Sigmoid colon (tissue), 7 donors: ENCODE results near the gene RASL10A. TPM values are rescaled to one million over a fixed set of nuclear protein-coding genes. Genes with fewer than 3 reads are reported as not detected.
A peak's percentile ranks its signal among the peaks of the same experiment; 100 is the strongest.

Source experiments
- DNase-seq: peaks from one replicate; pipeline ENCODE4 v3.0.0-alpha.2; 2019
- H3K27ac ChIP-seq, 4 donors: fragments of 200-600 bp; sonication (generic); one replicate each; pipeline ENCODE4 v1.5.1; 2016 to 2019; ENCODE audit warnings: mild to moderate bottlenecking in 1 of 4
- H3K27me3 ChIP-seq, 3 donors: fragments of 200-600 bp; sonication (generic); one replicate each; pipeline ENCODE4 v1.5.1; 2019; ENCODE audit warnings: mild to moderate bottlenecking in 1 of 3
- H3K36me3 ChIP-seq, 4 donors: fragments of 200-600 bp; sonication (generic); one replicate each; pipeline ENCODE4 v1.5.1; 2016 to 2019
- H3K4me1 ChIP-seq, 4 donors: fragments of 200-600 bp; sonication (generic); one replicate each; pipeline ENCODE4 v1.5.1; 2017 to 2019
- H3K4me3 ChIP-seq, 4 donors: fragments of 200-600 bp; sonication (generic); one replicate each; pipeline ENCODE4 v1.5.1; 2017 to 2019; ENCODE audit warnings: mild to moderate bottlenecking in 2 of 4, moderate library complexity in 1 of 4
- H3K9me3 ChIP-seq, 4 donors: fragments of 200-600 bp in 3 of 4; sonication (generic) in 3 of 4; one replicate each; pipeline versions ENCODE4 v1.5.1 to v1.6.1; 2013 to 2019
- EP300 ChIP-seq, 4 donors: sonication (generic); formaldehyde crosslinking; IDR thresholded peaks; one replicate each; pipeline ENCODE4 v1.6.1; 2017; ENCODE audit warnings: antibody characterized with exemption in 4 of 4
- POLR2A ChIP-seq, 2 donors: fragments of 450-650 bp; IDR thresholded peaks; one replicate each; pipeline ENCODE4 v1.6.1; 2016; ENCODE audit warnings: antibody characterized with exemption in 2 of 2, mild to moderate bottlenecking in 2 of 2, moderate library complexity in 2 of 2
- POLR2AphosphoS5 ChIP-seq, 4 donors: sonication (generic); formaldehyde crosslinking; IDR thresholded peaks; one replicate each; pipeline ENCODE4 v1.6.1; 2017; ENCODE audit warnings: antibody characterized with exemption in 4 of 4
- WGBS, 2 donors: extraction: QIAGEN DNeasy Blood & Tissue Kit; methylation state at CpG; one replicate each; pipeline ENCODE4 v1.1.7; 2013; 5-methylcytosine and 5-hydroxymethylcytosine counted together
- intact Hi-C: fragments of 100-400 bp; cut with DNase I; formaldehyde crosslinking; loops from one replicate; pipeline ENCODE4 v1.15.1; 2023
- polyA plus RNA-seq, 3 donors: library from polyadenylated mRNA; stranded (reverse); fragments of 200-250 nt; gene quantifications; one replicate each; pipeline ENCODE4 v1.2.3, GENCODE V29; 2013
- total RNA-seq, 4 donors: library from RNA; depleted of rRNA; stranded (reverse); fragments of >200 nt; gene quantifications; one replicate each; pipeline ENCODE4 v1.1.0, GENCODE V29; 2016
- TF ChIP-seq, protein P1 (sequence below), 4 experiments: fragments of 450-650 bp in 3 of 4; fragments of 200-600 bp in 1 of 4; IDR thresholded peaks; one replicate each; pipeline ENCODE4 v1.5.1; 2016 to 2019; ENCODE audit warnings: antibody characterized with exemption in 4 of 4, mild to moderate bottlenecking in 3 of 4, moderate library complexity in 2 of 4
- donor health status: healthy with polysubstance abuse.
- donor health status: Bipolar disorder and iron deficiency.
- donor health status: healthy.

The RASL10A gene
- total and polyA plus RNA-seq, 7 donors = 0.33 to 3.0 (median 1.4) TPM; not detected in 2

DNA sequence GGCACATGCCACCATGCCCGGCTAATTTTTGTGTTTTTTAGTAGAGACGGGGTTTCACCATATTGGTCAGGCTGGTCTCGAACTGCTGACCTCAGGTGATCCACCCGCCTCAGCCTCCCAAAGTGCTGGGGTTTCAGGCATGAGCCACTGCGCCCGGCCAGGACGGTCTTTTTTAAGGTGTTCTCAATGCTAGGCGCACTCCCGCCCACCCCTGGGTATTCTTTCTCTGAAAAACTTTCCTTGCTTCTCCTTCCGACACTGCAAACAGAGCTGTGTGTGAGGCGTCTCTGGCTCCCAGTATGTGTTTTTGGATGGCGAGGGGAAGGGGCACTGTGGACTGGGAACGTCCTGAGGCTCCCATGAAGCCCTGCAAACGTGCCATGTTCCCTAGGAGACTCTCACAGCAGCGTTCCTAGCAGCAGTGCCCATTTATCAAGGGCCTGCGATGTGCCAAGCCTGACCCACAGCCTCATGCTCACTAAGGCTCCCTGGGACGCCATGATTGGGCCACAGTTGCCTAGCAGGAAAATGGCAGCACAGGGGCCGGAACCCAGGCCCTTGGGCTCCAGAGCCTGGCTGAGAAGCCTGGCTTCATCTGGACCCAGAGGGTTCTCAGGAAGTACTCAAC is 2.4 kb upstream of the RASL10A start:
- intact Hi-C loops = no loop called here
- H3K4me3 ChIP-seq = no peak overlapping the region
- TF ChIP-seq, protein P1, sequence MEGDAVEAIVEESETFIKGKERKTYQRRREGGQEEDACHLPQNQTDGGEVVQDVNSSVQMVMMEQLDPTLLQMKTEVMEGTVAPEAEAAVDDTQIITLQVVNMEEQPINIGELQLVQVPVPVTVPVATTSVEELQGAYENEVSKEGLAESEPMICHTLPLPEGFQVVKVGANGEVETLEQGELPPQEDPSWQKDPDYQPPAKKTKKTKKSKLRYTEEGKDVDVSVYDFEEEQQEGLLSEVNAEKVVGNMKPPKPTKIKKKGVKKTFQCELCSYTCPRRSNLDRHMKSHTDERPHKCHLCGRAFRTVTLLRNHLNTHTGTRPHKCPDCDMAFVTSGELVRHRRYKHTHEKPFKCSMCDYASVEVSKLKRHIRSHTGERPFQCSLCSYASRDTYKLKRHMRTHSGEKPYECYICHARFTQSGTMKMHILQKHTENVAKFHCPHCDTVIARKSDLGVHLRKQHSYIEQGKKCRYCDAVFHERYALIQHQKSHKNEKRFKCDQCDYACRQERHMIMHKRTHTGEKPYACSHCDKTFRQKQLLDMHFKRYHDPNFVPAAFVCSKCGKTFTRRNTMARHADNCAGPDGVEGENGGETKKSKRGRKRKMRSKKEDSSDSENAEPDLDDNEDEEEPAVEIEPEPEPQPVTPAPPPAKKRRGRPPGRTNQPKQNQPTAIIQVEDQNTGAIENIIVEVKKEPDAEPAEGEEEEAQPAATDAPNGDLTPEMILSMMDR (IDR thresholded peaks at IDR 0.05) = no peak
- TF ChIP-seq POLR2A (IDR thresholded peaks at IDR 0.05) (no peak), EP300 (IDR thresholded peaks at IDR 0.05) (no peak), POLR2AphosphoS5 (IDR thresholded peaks at IDR 0.05) (no peak)
- H3K4me1 ChIP-seq = peaks cover 0 to 31% (median 31%) of the 10 kb centered on the region in 4 donors
- WGBS, 2 donors = 93 to 95% methylated on average over 18 of the region's 18 CpGs
- no peak overlapping the region for H3K27ac ChIP-seq
- H3K36me3 ChIP-seq = no peaks in the 10 kb centered on the region
- no peak for DNase-seq
- peaks cover 28 to 35% (median 34%) of the 10 kb centered on the region in 3 donors for H3K27me3 ChIP-seq
- no peaks in the 10 kb centered on the region for H3K9me3 ChIP-seq

DNA sequence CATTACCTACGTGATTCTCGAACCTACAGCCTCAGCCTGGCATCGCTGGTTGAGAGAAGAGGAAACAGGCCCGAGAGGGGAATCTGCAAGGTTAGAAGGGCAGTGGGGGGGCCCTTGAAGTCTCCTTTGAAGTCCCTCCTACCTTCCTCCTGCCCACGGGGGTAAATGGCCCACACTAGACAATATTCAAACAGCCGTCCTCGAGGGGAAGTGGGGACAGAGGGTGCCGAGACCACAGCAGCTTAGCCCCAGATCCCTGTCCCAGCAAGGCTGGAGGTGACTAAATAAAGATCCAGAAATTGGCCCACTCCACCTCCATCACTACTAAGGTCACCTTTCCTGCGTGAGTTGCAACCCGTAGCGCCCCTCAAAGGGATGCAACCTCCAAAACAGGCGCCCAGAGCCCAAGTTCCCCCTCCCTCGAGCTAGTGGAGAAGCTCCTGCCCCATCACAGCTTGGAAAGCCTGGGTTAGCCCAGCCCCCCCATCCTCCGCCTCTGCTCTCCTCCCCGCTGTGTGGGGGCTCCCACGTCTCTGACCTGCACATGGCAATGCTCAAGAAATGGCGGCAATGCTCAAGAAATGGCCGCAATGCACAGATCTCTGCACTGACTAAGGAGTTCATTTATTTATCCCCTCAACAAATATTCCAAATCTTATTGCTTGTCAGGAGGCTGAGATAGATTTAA is 788 bp upstream of the RASL10A start:
- DNase-seq = no peak
- intact Hi-C loops = no loop called here
- Histone ChIP-seq H3K27me3 (peaks cover 28 to 35% (median 34%) of the 10 kb centered on the region in 3 donors), H3K4me3 (no peak overlapping the region), H3K36me3 (no peaks in the 10 kb centered on the region), H3K9me3 (no peaks in the 10 kb centered on the region), H3K27ac (no peak overlapping the region), H3K4me1 (peaks cover 0 to 46% (median 41%) of the 10 kb centered on the region in 4 donors)
- TF ChIP-seq POLR2A (IDR thresholded peaks at IDR 0.05) (no peak), POLR2AphosphoS5 (IDR thresholded peaks at IDR 0.05) (no peak), EP300 (IDR thresholded peaks at IDR 0.05) (no peak)
- TF ChIP-seq, protein P1 (IDR thresholded peaks at IDR 0.05) = no peak
- WGBS, 2 donors = 60 to 63% methylated on average over 18 of the region's 18 CpGs

GRCh38 chr22:29314537-29315285 is 786 bp downstream of the RASL10A start:
- H3K36me3 ChIP-seq = no peaks in the 10 kb centered on the region
- WGBS, 2 donors = 1 to 3% methylated on average over 69 of the region's 69 CpGs
- TF ChIP-seq POLR2AphosphoS5 (IDR thresholded peaks at IDR 0.05) = no peak
- TF ChIP-seq, protein P1 (IDR thresholded peaks at IDR 0.05) = no peak
- TF ChIP-seq EP300 (IDR thresholded peaks at IDR 0.05) = no peak
- TF ChIP-seq POLR2A (IDR thresholded peaks at IDR 0.05) = no peak
- H3K9me3 ChIP-seq = no peaks in the 10 kb centered on the region
- DNase-seq = no peak
- peaks cover 28 to 35% (median 34%) of the 10 kb centered on the region in 3 donors for H3K27me3 ChIP-seq
- intact Hi-C loops = no loop called here
- H3K27ac ChIP-seq = no peak overlapping the region
- peaks cover 0 to 62% (median 56%) of the 10 kb centered on the region in 4 donors for H3K4me1 ChIP-seq
- H3K4me3 ChIP-seq = peak overlapping the region in 3 of 4 donors; percentile 18 to 43 (median 41)

GRCh38 chr22:29313576-29314466 is 1.7 kb downstream of the RASL10A start:
- Histone ChIP-seq H3K4me3 (peak overlapping the region in 1 of 4 donors; percentile 16), H3K36me3 (no peaks in the 10 kb centered on the region), H3K27ac (no peak overlapping the region), H3K9me3 (no peaks in the 10 kb centered on the region), H3K27me3 (peaks cover 28 to 35% (median 34%) of the 10 kb centered on the region in 3 donors), H3K4me1 (peaks cover 0 to 71% (median 65%) of the 10 kb centered on the region in 4 donors)
- TF ChIP-seq, protein P1 (IDR thresholded peaks at IDR 0.05) = no peak
- TF ChIP-seq POLR2AphosphoS5 (IDR thresholded peaks at IDR 0.05) = peak in 1 of 4 donors; percentile 1
- DNase-seq = peak; percentile 70
- WGBS, 2 donors = 11 to 22% methylated on average over 51 of the region's 51 CpGs
- intact Hi-C loops = no loop called here
